Peyer's patch (tissue), 4 donors: Measurements from ENCODE around the gene OGFOD1. TPM values are rescaled to one million over a fixed set of nuclear protein-coding genes. Genes with fewer than 3 reads are reported as not detected.
"Not testable (repeated sequence)": the region's sequence is repeated elsewhere in the genome, so short reads cannot be mapped to it uniquely, and the experiment has no call there.

ENCODE experiments used
- DNase-seq, 3 donors: peaks; one replicate each; pipeline ENCODE4 v3.0.0-alpha.2; 2017 to 2019
- H3K27ac ChIP-seq, 4 donors: fragments of 200-600 bp; sonication (generic); one replicate each; pipeline ENCODE4 v1.5.1; 2016 to 2019
- H3K27me3 ChIP-seq, 2 donors: fragments of 200-600 bp; sonication (generic); one replicate each; pipeline ENCODE4 v1.5.1; 2019
- H3K36me3 ChIP-seq, 3 donors: fragments of 200-600 bp; sonication (generic); one replicate each; pipeline ENCODE4 v1.5.1; 2016 to 2019
- H3K4me1 ChIP-seq, 4 donors: fragments of 200-600 bp; sonication (generic); one replicate each; pipeline ENCODE4 v1.5.1; 2016 to 2019
- H3K4me3 ChIP-seq, 4 donors: fragments of 200-600 bp; sonication (generic); 1 replicate in 3 of 4; 2 replicates in 1 of 4; pipeline ENCODE4 v1.5.1; 2016 to 2019; ENCODE audit warnings: mild to moderate bottlenecking in 1 of 4
- H3K9me3 ChIP-seq, 4 donors: fragments of 200-600 bp; sonication (generic); one replicate each; pipeline ENCODE4 v1.5.1; 2016 to 2019; ENCODE audit warnings: mild to moderate bottlenecking in 1 of 4
- CTCF ChIP-seq, 6 experiments: fragments of 450-650 bp in 4 of 6; fragments of 200-600 bp in 2 of 6; sonication (generic) in 1 of 6; IDR thresholded peaks; one replicate each; pipeline ENCODE4 v1.5.1; 2017 to 2019; ENCODE audit warnings: antibody characterized with exemption in 6 of 6, mild to moderate bottlenecking in 3 of 6, moderate library complexity in 1 of 6
- POLR2A ChIP-seq, 2 donors: fragments of 450-650 bp; IDR thresholded peaks; one replicate each; pipeline ENCODE4 v1.5.1; 2017; ENCODE audit warnings: antibody characterized with exemption in 2 of 2, mild to moderate bottlenecking in 2 of 2, moderate library complexity in 2 of 2
- total RNA-seq, 4 donors: library from RNA; depleted of rRNA; stranded (reverse); fragments of >200 nt; gene quantifications; one replicate each; pipeline ENCODE4 v1.1.0, GENCODE V29; 2016

The OGFOD1 gene
- total RNA-seq, 4 donors from 2014 or later = 11.0 to 47.9 (median 18.0) TPM

- Histone ChIP-seq H3K27me3 (no peaks in the 10 kb centered on the region), H3K4me3 (no peak overlapping the region), H3K36me3 (peaks cover 0 to 50% (median 0%) of the 10 kb centered on the region in 3 donors), H3K9me3 (no peaks in the 10 kb centered on the region), H3K4me1 (no peaks in the 10 kb centered on the region), H3K27ac (no peak overlapping the region)
- no peak for DNase-seq
- no peak for TF ChIP-seq POLR2A (IDR thresholded peaks at IDR 0.05)
- TF ChIP-seq CTCF (IDR thresholded peaks at IDR 0.05) = no peak
Observed at GRCh38 chr16:56482683-56483236, 31.4 kb downstream of the OGFOD1 start.

GRCh38 chr16:56483394-56483793, 32.0 kb downstream of the OGFOD1 start:
- Histone ChIP-seq H3K4me3 (no peak overlapping the region), H3K27me3 (no peaks in the 10 kb centered on the region), H3K36me3 (peaks cover 0 to 43% (median 0%) of the 10 kb centered on the region in 3 donors), H3K9me3 (no peaks in the 10 kb centered on the region), H3K4me1 (no peaks in the 10 kb centered on the region), H3K27ac (no peak overlapping the region)
- no peak for TF ChIP-seq POLR2A (IDR thresholded peaks at IDR 0.05)
- no peak for DNase-seq

GRCh38 chr16:56488035-56488434, 36.7 kb downstream of the OGFOD1 start:
- Histone ChIP-seq H3K36me3 (peaks cover 0 to 31% (median 0%) of the 10 kb centered on the region in 3 donors), H3K4me3 (no peak overlapping the region), H3K9me3 (no peaks in the 10 kb centered on the region), H3K27me3 (no peaks in the 10 kb centered on the region), H3K27ac (no peak overlapping the region), H3K4me1 (no peaks in the 10 kb centered on the region)
- TF ChIP-seq CTCF (IDR thresholded peaks at IDR 0.05) (no peak), POLR2A (IDR thresholded peaks at IDR 0.05) (no peak)
- no peak for DNase-seq

GRCh38 chr16:56488868-56489267, 37.5 kb downstream of the OGFOD1 start:
- not testable (repeated sequence) for H3K27ac ChIP-seq, H3K9me3 ChIP-seq, H3K4me1 ChIP-seq, DNase-seq, H3K27me3 ChIP-seq, H3K4me3 ChIP-seq
- H3K36me3 ChIP-seq = peaks cover 0 to 24% (median 0%) of the 10 kb centered on the region in 3 donors

- H3K27ac ChIP-seq = no peak overlapping the region
Observed at GRCh38 chr16:56491657-56492261, 40.4 kb downstream of the OGFOD1 start.

GRCh38 chr16:56493126-56493525, 41.8 kb downstream of the OGFOD1 start:
- Histone ChIP-seq H3K4me1 (no peaks in the 10 kb centered on the region), H3K27me3 (no peaks in the 10 kb centered on the region), H3K4me3 (no peak overlapping the region), H3K27ac (no peak overlapping the region), H3K36me3 (peaks cover 0 to 32% (median 0%) of the 10 kb centered on the region in 3 donors), H3K9me3 (no peaks in the 10 kb centered on the region)
- TF ChIP-seq CTCF (IDR thresholded peaks at IDR 0.05) = no peak
- TF ChIP-seq POLR2A (IDR thresholded peaks at IDR 0.05) = no peak
- no peak for DNase-seq

More at GRCh38 chr16:56491657-56492261, 40.4 kb downstream of the OGFOD1 start:
- no peak for DNase-seq
- H3K4me1 ChIP-seq = no peaks in the 10 kb centered on the region
- H3K36me3 ChIP-seq = peaks cover 0 to 18% (median 0%) of the 10 kb centered on the region in 3 donors
- H3K4me3 ChIP-seq = no peak overlapping the region
- no peaks in the 10 kb centered on the region for H3K27me3 ChIP-seq
- TF ChIP-seq CTCF (IDR thresholded peaks at IDR 0.05) = no peak
- no peak for TF ChIP-seq POLR2A (IDR thresholded peaks at IDR 0.05)
- no peaks in the 10 kb centered on the region for H3K9me3 ChIP-seq
